Measurements from ENCODE around the gene CRMP1. TPM values are rescaled to one million over a fixed set of nuclear protein-coding genes. Genes with fewer than 3 reads are reported as not detected.

CRMP1 gene
- total and polyA plus RNA-seq, 2 of the 8 experiments (the other 6 are each of a cell fraction or from before 2014, with no cell fraction given), result 120 to 131 TPM

DNA sequence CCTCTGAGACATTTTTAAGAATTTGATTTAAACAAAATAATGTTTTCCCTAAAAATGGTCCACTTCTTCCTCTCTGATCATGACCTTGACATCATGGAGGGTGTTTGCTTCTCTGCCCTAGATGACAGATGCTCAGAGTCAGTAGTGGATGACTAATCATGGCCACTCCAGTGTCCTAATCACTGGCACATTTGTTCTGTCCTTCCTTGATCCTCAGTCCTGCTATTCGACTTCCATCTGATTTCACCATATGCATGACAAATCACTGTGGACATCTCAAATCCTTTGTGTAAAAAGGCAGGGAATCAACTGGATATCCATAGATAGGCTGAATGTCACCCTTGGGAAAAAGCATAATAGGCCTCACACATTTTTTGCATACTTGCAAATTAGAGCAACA lies 9.0 kb downstream of the CRMP1 start:
- Histone ChIP-seq H3K4me3 (ENCODE audit: extremely low read depth in 1 of 4, insufficient read depth in 2 of 4, low read depth in 3 of 4, low read length in 4 of 4) (no peak overlapping the region), H3K23me2 (ENCODE audit: low read depth, low read length) (peaks cover 11% of the 10 kb centered on the region; the same call in 1 of the 2 replicates), H3K27ac (ENCODE audit: low read depth, low read length) (no peak overlapping the region), H3K79me1 (ENCODE audit: low read depth, low read length) (peaks cover 25% of the 10 kb centered on the region), H2BK120ac (replicated peaks; ENCODE audit: low read depth, low read length) (no peak overlapping the region), H4K91ac (replicated peaks; ENCODE audit: insufficient read length, low read length) (no peak overlapping the region), H2AFZ (ENCODE audit: low read length) (no peak overlapping the region), H3K18ac (ENCODE audit: extremely low read depth, low read length) (no peak overlapping the region), H2BK20ac (ENCODE audit: low read length) (no peak overlapping the region), H3K27me3 (replicated peaks in 1 of 4; ENCODE audit: control insufficient read depth in 3 of 4, extremely low read depth in 1 of 4, insufficient read depth in 3 of 4, low read length in 3 of 4) (peaks cover 0 to 2% (median 1%) of the 10 kb centered on the region in 4 experiments; a peak in 4 of 7 replicates), H3K9me3 (ENCODE audit: insufficient read depth in 2 of 2, low read depth in 1 of 2, low read length in 1 of 2) (no peaks in the 10 kb centered on the region), H2AK5ac (ENCODE audit: low read depth, low read length) (no peak overlapping the region), H3K4me1 (replicated peaks in 1 of 4; ENCODE audit: control insufficient read depth in 3 of 4, insufficient read depth in 4 of 4, low read length in 3 of 4) (peaks cover 5 to 16% (median 10%) of the 10 kb centered on the region in 4 experiments), H3K14ac (ENCODE audit: insufficient read length) (no peak overlapping the region), H4K20me1 (replicated peaks in 1 of 2; ENCODE audit: control insufficient read depth in 1 of 2, insufficient read depth in 2 of 2, low read length in 2 of 2) (peaks cover 54 to 63% of the 10 kb centered on the region in 2 experiments), H4K8ac (ENCODE audit: extremely low read depth, insufficient read depth, low read length) (no peak overlapping the region), H3K56ac (replicated peaks; ENCODE audit: insufficient read length, low read depth, low read length) (no peak overlapping the region), H3K4ac (replicated peaks; ENCODE audit: insufficient read length, low read depth, low read length) (no peak overlapping the region), H3K9ac (replicated peaks in 1 of 4; ENCODE audit: extremely low read depth in 1 of 4, low read depth in 3 of 4, low read length in 3 of 4) (no peak overlapping the region), H2BK5ac (ENCODE audit: low read depth, low read length) (no peak overlapping the region), H3K79me2 (ENCODE audit: control insufficient read depth in 1 of 2, insufficient read depth in 2 of 2, low read length in 2 of 2) (peaks cover 15 to 84% of the 10 kb centered on the region in 2 experiments), H2BK15ac (ENCODE audit: low read length) (no peak overlapping the region), H3K4me2 (ENCODE audit: insufficient read depth in 1 of 2, low read depth in 2 of 2, low read length in 2 of 2) (no peak overlapping the region), H4K5ac (ENCODE audit: insufficient read length, low read depth, low read length) (no peak overlapping the region), H3K36me3 (ENCODE audit: control insufficient read depth in 2 of 4, insufficient read depth in 4 of 4, low read length in 3 of 4) (no peaks in the 10 kb centered on the region), H2BK12ac (ENCODE audit: low read depth, low read length) (no peak overlapping the region), H3K23ac (ENCODE audit: insufficient read length) (no peak overlapping the region)
- FAIRE-seq, result no peak
- CTCF ChIA-PET (ENCODE audit: partially characterized antibody), result interaction anchor here (0.9 kb wide), 1 partner anchor 21 kb away, joined by 4 read pairs; no protein-coding TSS in a partner anchor
- DNase-seq (ENCODE audit: low read depth in 1 of 2, low spot score in 2 of 2), result no peak
- POLR2A ChIA-PET (ENCODE audit: partially characterized antibody), result interaction anchor here (0.8 to 1.3 kb wide), 2 partner anchors 8 to 57 kb away, joined by 3 read pairs; no protein-coding TSS in a partner anchor
- 89% methylated on average over 1 of the region's 1 CpG; no CpG with 5 or more reads in 1 of the 2 experiments for WGBS, 2 experiments (ENCODE audit: extremely low coverage in 1 of 2, insufficient coverage in 1 of 2, insufficient read length in 1 of 2, insufficient replicate concordance in 2 of 2, low coverage in 1 of 2, low lambda C conversion rate in 2 of 2, missing lambda C conversion rate in 1 of 2)
- TF ChIP-seq HDAC6 (IDR thresholded peaks at IDR 0.05; ENCODE audit: low read depth, low read length) (no peak), RXRA (IDR thresholded peaks at IDR 0.05; ENCODE audit: insufficient read depth, low read depth, low read length) (no peak), EP300 (IDR thresholded peaks at IDR 0.05; ENCODE audit: borderline replicate concordance in 1 of 2, low read depth in 2 of 2, low read length in 2 of 2) (no peak), KDM4A (IDR thresholded peaks at IDR 0.05; ENCODE audit: low read depth, low read length, severe bottlenecking) (no peak), GTF2F1 (IDR thresholded peaks at IDR 0.05; ENCODE audit: borderline replicate concordance, low read depth, low read length) (no peak), CEBPB (IDR thresholded peaks at IDR 0.05; ENCODE audit: low read depth, low read length) (no peak), ATF3 (IDR thresholded peaks at IDR 0.05; ENCODE audit: insufficient read depth, low read depth, low read length) (no peak), PHF8 (conservative IDR thresholded peaks at IDR 0.05; ENCODE audit: low read depth, low read length) (no peak)
- TF ChIP-seq, protein P1, sequence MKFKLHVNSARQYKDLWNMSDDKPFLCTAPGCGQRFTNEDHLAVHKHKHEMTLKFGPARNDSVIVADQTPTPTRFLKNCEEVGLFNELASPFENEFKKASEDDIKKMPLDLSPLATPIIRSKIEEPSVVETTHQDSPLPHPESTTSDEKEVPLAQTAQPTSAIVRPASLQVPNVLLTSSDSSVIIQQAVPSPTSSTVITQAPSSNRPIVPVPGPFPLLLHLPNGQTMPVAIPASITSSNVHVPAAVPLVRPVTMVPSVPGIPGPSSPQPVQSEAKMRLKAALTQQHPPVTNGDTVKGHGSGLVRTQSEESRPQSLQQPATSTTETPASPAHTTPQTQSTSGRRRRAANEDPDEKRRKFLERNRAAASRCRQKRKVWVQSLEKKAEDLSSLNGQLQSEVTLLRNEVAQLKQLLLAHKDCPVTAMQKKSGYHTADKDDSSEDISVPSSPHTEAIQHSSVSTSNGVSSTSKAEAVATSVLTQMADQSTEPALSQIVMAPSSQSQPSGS (IDR thresholded peaks at IDR 0.05; ENCODE audit: low read length), result no peak
- TF ChIP-seq, protein P2, sequence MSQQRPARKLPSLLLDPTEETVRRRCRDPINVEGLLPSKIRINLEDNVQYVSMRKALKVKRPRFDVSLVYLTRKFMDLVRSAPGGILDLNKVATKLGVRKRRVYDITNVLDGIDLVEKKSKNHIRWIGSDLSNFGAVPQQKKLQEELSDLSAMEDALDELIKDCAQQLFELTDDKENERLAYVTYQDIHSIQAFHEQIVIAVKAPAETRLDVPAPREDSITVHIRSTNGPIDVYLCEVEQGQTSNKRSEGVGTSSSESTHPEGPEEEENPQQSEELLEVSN (IDR thresholded peaks at IDR 0.05), result no peak

Measured in H1 (cell line).